Endometrium (tissue), 2 donors: ENCODE measurements around the gene SERP1.

ENCODE experiments used
- FAIRE-seq: peaks from 2 replicates; lab custom pipeline; 2012; peaks lifted over from hg19 to GRCh38; lab: Jason Lieb, UNC
- donor health status: control.
- donor health status: control.

The SERP1 gene

GRCh38 chr3:150546226-150547044 lies at the start of gene SERP1, which contains the start of gene EIF2A:
SERP1 (minus strand) TSS chr3:150546496; CDS start chr3:150546135, 361 bp downstream.
EIF2A (plus strand) TSS chr3:150546787; CDS start chr3:150546803, 16 bp downstream.
- peak; percentile 99 for FAIRE-seq

DNA sequence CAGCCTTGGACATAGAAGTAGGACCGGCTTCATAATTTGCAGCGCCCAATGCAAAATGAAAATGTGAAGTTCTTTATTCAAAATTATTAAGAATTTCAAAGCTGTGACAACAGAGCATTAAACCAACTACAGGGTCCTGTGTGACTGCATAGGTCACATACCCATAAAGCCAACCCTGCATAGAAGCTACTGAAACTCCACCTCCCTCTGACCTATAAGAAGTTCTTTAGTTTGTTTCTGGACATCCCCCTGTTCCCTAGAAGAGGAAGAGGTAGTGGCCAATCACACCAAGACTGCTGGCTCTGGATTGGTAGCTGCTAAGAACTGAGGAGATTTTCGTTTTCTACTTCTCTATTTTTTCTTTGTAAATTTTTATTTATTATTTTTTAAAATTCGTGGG lies 47.9 kb upstream of the SERP1 start:
- no peak for FAIRE-seq

- no peak for FAIRE-seq
Observed at GRCh38 chr3:150589759-150590158, 43.5 kb upstream of the SERP1 start.

GRCh38 chr3:150588027-150588830 lies 41.9 kb upstream of the SERP1 start:
- no peak for FAIRE-seq

- no peak for FAIRE-seq
Observed at GRCh38 chr3:150583028-150583427, 36.7 kb upstream of the SERP1 start.

DNA sequence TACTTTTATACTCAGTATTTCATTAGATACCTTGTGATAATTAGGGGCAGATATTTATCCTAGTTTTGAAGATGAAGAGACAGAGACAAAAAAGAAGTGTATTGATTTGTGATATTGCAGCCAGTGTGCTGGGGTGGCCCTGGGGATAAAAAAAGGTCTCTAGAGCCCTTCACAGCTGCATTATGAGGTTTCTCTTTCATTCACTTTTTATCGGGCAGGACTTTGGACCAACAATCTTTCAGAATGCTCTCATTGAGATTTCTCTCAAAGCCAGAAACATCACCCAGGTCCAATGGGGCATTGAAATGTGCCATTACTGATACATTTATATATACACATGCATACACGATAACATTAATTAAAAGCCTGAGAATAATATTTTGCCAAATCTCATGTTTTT lies 36.3 kb upstream of the SERP1 start:
- FAIRE-seq, result no peak

- no peak for FAIRE-seq
Observed at GRCh38 chr3:150581174-150581573, 34.9 kb upstream of the SERP1 start.

GRCh38 chr3:150577855-150578254 lies 31.6 kb upstream of the SERP1 start:
- no peak for FAIRE-seq

DNA sequence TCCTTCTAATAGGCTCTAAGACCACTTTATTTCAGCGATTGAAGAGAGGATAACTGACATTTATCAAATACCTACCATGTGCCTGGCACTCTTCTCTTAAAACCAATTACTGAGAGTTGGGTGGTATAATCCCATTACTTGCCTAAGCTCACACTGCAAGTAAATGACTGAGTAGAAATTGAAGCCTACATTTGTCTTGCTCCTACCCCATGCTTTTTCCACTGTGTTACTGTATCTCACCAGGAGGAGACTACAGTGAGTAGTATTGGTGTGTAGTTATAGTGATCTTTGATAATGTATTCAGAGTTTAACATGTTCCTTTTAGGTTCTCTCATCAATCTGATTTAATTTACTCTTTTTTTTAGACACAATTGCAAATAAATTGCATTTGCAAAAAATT lies 21.0 kb upstream of the SERP1 start:
- no peak for FAIRE-seq

- FAIRE-seq, result peak; percentile 23
Observed at GRCh38 chr3:150564243-150564642, 17.9 kb upstream of the SERP1 start.

DNA sequence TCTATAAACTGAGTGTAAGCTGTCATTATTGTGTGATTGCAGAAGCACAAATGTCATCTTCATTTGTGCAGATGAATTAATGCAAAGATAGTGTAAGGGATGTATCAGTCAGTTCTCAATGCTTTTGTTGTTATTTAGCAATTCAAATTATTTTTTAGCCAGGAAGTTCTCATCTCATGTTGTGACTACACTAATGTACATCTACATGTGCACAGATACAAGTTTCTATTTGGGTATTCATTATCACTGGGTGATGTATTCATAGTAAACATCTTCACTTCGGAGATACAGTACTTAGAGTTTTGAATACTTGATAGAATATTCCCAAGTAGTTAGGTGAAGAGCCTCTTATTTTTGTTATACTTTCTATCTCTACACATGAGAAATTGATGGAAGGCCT lies 11.4 kb upstream of the SERP1 start:
- FAIRE-seq, result no peak

- no peak for FAIRE-seq
Observed at GRCh38 chr3:150556792-150557191, 10.5 kb upstream of the SERP1 start.

GRCh38 chr3:150555859-150556436 lies 9.7 kb upstream of the SERP1 start:
- FAIRE-seq, result no peak

DNA sequence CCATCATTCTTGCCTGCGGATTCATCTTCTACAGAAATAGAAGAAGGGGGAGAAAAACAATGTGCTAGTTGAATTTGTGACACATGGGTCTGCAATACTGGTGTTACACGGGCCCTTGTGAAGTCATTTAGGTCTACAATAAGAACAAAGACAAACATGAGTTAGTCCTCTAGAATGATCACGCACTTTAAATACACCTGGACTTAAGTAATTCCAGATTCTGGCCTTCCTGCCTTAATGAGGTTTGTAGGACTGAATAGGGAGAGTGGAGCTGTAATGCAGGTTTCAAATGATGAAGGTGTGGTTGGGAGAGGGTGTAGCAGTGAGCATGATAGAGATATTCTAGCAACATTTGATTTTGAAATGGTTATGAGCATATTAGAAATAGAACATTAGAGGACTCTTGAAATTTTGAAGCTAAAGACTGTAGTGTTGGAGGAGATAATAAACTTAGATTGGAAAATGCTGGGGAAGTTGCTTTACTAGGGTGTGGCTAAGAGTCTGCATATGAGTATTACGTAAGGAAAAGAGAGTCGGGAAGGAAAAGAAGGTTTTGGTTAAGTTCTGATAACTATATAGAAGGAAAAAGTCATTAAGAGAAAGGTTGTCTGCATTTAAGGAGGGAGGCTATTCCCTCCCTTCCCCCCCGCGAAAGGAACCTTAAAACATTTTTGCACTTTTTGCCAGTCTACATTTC lies 897 bp upstream of the SERP1 start:
- peak; percentile 29 for FAIRE-seq

GRCh38 chr3:150545419-150546225 lies 674 bp downstream of the SERP1 start:
- no peak for FAIRE-seq

DNA sequence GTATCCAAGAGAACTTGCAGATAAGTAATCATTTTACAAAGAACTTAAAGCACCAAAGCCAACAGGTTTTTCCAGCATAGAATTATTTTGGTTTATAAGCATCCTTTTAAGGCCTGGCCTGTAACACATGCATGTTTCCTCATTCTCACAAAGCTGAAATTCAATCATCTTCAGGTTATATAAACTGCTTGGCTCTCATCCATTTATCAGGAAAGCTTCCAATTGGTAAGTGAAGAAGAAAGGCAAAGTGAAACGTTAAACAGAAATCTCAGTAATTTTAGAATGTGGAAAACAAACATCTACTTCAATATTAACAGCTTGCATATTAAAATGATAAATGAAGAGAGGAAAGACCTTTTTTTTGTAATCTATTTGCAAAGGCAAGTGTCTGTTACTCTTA lies 1.6 kb downstream of the SERP1 start:
- FAIRE-seq, result no peak

GRCh38 chr3:150544041-150544440 lies 2.3 kb downstream of the SERP1 start:
- FAIRE-seq, result no peak

DNA sequence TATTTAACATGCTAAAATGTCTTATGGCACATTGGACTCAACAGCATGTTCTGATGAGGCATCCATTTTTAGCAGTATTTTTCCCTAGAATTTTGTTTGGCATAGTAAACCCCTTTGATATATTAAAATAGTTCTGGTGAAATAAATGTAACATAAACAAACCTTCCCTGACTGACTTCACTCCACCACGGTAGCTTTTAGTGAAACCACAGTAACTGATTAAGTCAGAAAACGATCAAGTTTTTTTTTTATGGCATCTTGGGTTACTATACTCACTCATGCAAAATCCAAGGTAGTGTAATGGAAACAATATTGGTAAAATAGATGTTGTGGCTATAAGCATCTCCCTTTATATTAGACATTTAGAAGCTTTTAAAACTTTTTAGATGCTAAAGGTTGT lies 2.8 kb downstream of the SERP1 start:
- no peak for FAIRE-seq

DNA sequence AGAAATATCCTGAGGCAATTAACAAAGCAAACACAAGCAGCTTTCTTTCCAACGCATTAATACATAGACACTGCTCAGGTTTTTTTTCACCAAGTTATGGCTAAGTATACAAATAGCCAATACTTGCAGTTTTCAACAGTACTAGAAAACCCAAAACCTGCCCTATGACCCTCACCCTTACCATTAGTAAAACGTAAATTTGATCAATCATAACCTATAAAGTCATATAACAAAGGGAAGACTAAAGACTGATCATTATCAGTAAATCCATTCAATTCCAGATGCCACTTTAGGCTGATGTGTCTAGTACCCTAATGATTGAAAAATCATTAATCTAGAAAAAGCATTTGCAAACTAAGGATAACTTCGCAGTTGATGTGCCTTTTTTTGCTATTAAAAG lies 3.2 kb downstream of the SERP1 start:
- FAIRE-seq, result no peak

DNA sequence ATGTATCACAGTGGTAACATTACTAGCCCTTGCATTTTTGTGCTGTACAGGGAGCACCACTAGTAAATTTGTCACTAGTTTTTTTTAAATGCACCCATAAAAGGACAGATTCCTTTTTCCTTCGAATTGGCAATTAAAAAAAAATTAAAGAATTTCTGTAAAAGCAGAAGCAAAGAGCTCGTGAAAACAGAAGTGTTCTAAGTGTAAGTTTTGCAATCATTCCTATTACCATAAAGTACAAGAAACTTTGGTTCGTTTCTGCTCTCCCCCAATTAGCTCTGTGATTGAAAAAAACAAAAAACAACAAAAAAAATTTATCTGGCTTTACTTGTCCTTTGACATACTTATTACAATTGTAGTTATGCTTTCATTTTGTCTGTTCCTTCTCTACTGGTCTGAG lies 5.3 kb downstream of the SERP1 start:
- no peak for FAIRE-seq

- FAIRE-seq, result no peak
Observed at GRCh38 chr3:150540297-150540696, 6.0 kb downstream of the SERP1 start.
